ENCODE measurements around the gene LRFN2.

DNA sequence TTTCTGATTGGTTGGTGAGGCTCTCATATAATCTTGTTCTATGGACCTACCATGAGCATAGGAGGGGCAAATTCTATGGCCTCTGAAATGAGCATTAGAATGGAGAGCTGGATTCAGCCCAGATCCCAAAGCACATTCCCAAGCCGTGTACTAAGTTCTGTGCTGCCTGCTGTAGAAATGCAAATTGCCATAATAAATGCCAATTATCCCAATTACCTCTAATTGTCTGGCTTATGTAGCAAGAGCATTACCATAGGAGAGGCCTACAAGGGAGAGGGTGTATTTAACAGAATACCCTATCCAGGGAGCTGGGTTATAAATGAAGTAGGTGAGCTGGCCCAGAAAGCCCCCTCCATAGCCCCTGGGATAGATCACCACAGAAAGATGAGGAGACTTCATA is 126.8 kb downstream of the LRFN2 start:
- no peak for TF ChIP-seq CTCF (IDR thresholded peaks at IDR 0.05)
- TF ChIP-seq POLR2AphosphoS5 (IDR thresholded peaks at IDR 0.05), result no peak

Data from prostate gland (tissue), 2 donors.